Measurements from ENCODE around the gene ATXN1.
"Not testable (repeated sequence)": the region's sequence is repeated elsewhere in the genome, so short reads cannot be mapped to it uniquely, and the experiment has no call there.

Gene ATXN1

GRCh38 chr6:16393326-16393725 is 367.9 kb downstream of the ATXN1 start:
- ChIA-PET CTCF (no interaction called here), POLR2A (no interaction called here)
- TF ChIP-seq FOXA1 (IDR thresholded peaks at IDR 0.05): no peak
- no peak for TF ChIP-seq CTBP1 (IDR thresholded peaks at IDR 0.05; ENCODE audit: borderline replicate concordance)
- no peak for TF ChIP-seq ZNF384 (IDR thresholded peaks at IDR 0.05)
- no peak for TF ChIP-seq LEF1 (IDR thresholded peaks at IDR 0.05; ENCODE audit: borderline replicate concordance)
- TF ChIP-seq HDGF (IDR thresholded peaks at IDR 0.05; ENCODE audit: borderline replicate concordance): no peak
- TF ChIP-seq SP1 (IDR thresholded peaks at IDR 0.05): no peak
- TF ChIP-seq SUZ12 (IDR thresholded peaks at IDR 0.05): no peak
- no peak for TF ChIP-seq FOXM1 (IDR thresholded peaks at IDR 0.05; ENCODE audit: borderline replicate concordance)
- no peak for TF ChIP-seq PKNOX1 (IDR thresholded peaks at IDR 0.05)
- TF ChIP-seq ARNT (IDR thresholded peaks at IDR 0.05): no peak
- no peak for TF ChIP-seq ELF4 (IDR thresholded peaks at IDR 0.05)
- no peak for TF ChIP-seq BHLHE40 (IDR thresholded peaks at IDR 0.05; ENCODE audit: borderline replicate concordance)
- no peak for DNase-seq (ENCODE audit: extremely low spot score)

- CTCF ChIA-PET: no interaction called here
- DNase-seq (ENCODE audit: extremely low spot score): no peak
- TF ChIP-seq ZNF384 (IDR thresholded peaks at IDR 0.05) (no peak), SP1 (IDR thresholded peaks at IDR 0.05) (no peak), CTBP1 (IDR thresholded peaks at IDR 0.05; ENCODE audit: borderline replicate concordance) (no peak), HDGF (IDR thresholded peaks at IDR 0.05; ENCODE audit: borderline replicate concordance) (no peak), ELF4 (IDR thresholded peaks at IDR 0.05) (no peak), FOXA1 (IDR thresholded peaks at IDR 0.05) (no peak), FOXM1 (IDR thresholded peaks at IDR 0.05; ENCODE audit: borderline replicate concordance) (no peak), LEF1 (IDR thresholded peaks at IDR 0.05; ENCODE audit: borderline replicate concordance) (no peak), NFRKB (IDR thresholded peaks at IDR 0.05) (no peak), TARDBP (IDR thresholded peaks at IDR 0.05) (no peak), FOXK2 (IDR thresholded peaks at IDR 0.05) (no peak), PKNOX1 (IDR thresholded peaks at IDR 0.05) (no peak), SUZ12 (IDR thresholded peaks at IDR 0.05) (no peak), L3MBTL2 (conservative IDR thresholded peaks at IDR 0.05) (no peak), ARNT (IDR thresholded peaks at IDR 0.05) (no peak), BHLHE40 (IDR thresholded peaks at IDR 0.05; ENCODE audit: borderline replicate concordance) (no peak)
- POLR2A ChIA-PET: no interaction called here
Observed at GRCh38 chr6:16392010-16392409, 369.2 kb downstream of the ATXN1 start.

GRCh38 chr6:16391451-16391912 is 369.8 kb downstream of the ATXN1 start:
- no peak for DNase-seq (ENCODE audit: extremely low spot score)
- TF ChIP-seq HDGF (IDR thresholded peaks at IDR 0.05; ENCODE audit: borderline replicate concordance) (no peak), SUZ12 (IDR thresholded peaks at IDR 0.05) (no peak), FOXK2 (IDR thresholded peaks at IDR 0.05) (no peak), ELF4 (IDR thresholded peaks at IDR 0.05) (no peak), FOXM1 (IDR thresholded peaks at IDR 0.05; ENCODE audit: borderline replicate concordance) (no peak), PKNOX1 (IDR thresholded peaks at IDR 0.05) (no peak), LEF1 (IDR thresholded peaks at IDR 0.05; ENCODE audit: borderline replicate concordance) (no peak), CTBP1 (IDR thresholded peaks at IDR 0.05; ENCODE audit: borderline replicate concordance) (no peak), BHLHE40 (IDR thresholded peaks at IDR 0.05; ENCODE audit: borderline replicate concordance) (no peak), FOXA1 (IDR thresholded peaks at IDR 0.05) (no peak), NFRKB (IDR thresholded peaks at IDR 0.05) (no peak), TARDBP (IDR thresholded peaks at IDR 0.05) (no peak), ZNF384 (IDR thresholded peaks at IDR 0.05) (no peak), L3MBTL2 (conservative IDR thresholded peaks at IDR 0.05) (no peak), ARNT (IDR thresholded peaks at IDR 0.05) (no peak), SP1 (IDR thresholded peaks at IDR 0.05) (no peak)
- POLR2A ChIA-PET: no interaction called here
- CTCF ChIA-PET: no interaction called here

- POLR2A ChIA-PET; DNase-seq (ENCODE audit: extremely low spot score); CTCF ChIA-PET: not testable (repeated sequence)
Observed at GRCh38 chr6:16390909-16391450, 370.3 kb downstream of the ATXN1 start.

- TF ChIP-seq TARDBP (IDR thresholded peaks at IDR 0.05) (no peak), NFRKB (IDR thresholded peaks at IDR 0.05) (no peak), BHLHE40 (IDR thresholded peaks at IDR 0.05; ENCODE audit: borderline replicate concordance) (no peak), SP1 (IDR thresholded peaks at IDR 0.05) (no peak), L3MBTL2 (conservative IDR thresholded peaks at IDR 0.05) (no peak), LEF1 (IDR thresholded peaks at IDR 0.05; ENCODE audit: borderline replicate concordance) (no peak), FOXK2 (IDR thresholded peaks at IDR 0.05) (no peak), ARNT (IDR thresholded peaks at IDR 0.05) (no peak), FOXM1 (IDR thresholded peaks at IDR 0.05; ENCODE audit: borderline replicate concordance) (no peak), PKNOX1 (IDR thresholded peaks at IDR 0.05) (no peak), ZNF384 (IDR thresholded peaks at IDR 0.05) (no peak), CTBP1 (IDR thresholded peaks at IDR 0.05; ENCODE audit: borderline replicate concordance) (no peak), HDGF (IDR thresholded peaks at IDR 0.05; ENCODE audit: borderline replicate concordance) (no peak), SUZ12 (IDR thresholded peaks at IDR 0.05) (no peak), FOXA1 (IDR thresholded peaks at IDR 0.05) (no peak), ELF4 (IDR thresholded peaks at IDR 0.05) (no peak)
- ChIA-PET CTCF (no interaction called here), POLR2A (no interaction called here)
- DNase-seq (ENCODE audit: extremely low spot score): no peak
Observed at GRCh38 chr6:16389642-16390041, 371.6 kb downstream of the ATXN1 start.

Data from HEK293T (cell line).